ENCODE results near the gene KNDC1.
"Not testable (repeated sequence)": the region's sequence is repeated elsewhere in the genome, so short reads cannot be mapped to it uniquely, and the experiment has no call there.

KNDC1 gene

DNA sequence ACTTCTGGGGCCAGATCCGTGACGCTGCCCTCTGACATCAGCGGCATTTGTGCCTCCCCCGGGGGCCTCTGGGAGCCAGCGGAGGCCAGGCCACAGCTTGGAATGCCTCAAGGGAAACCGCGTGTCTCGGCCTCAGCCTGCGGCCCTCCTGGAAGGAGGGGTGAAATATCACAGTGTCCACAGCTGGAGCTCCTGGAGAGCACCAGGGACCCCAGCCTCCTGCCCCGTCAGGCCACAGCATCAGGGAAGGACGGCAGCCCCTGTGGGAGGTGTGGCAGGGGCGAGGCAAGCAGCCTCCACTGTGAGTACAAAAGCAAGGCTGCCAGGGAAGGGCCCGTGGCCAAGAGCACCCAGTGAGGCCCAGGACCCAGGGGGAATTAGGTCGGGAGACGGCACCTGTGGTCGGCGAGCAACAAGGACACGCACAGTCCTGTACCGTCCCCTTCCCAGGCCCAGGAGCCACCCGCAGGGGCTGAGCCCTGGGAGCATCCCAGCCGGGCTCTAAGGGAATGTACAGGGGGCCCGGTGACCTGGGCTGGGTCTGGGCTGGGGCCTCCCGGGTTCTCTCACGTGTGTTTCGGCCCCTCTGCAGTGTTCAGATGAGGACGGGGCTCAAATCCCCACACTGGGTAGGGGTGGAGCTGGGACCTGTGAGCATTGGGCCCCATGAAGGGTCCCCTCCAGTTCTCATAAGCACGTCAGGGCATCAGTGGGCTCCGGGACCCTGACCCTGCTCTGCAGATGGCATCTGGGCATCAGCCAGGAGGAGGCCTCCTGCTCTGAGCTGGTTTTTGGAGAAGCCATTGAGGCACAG lies 18.7 kb upstream of the KNDC1 start:
- no peak for DNase-seq

DNA sequence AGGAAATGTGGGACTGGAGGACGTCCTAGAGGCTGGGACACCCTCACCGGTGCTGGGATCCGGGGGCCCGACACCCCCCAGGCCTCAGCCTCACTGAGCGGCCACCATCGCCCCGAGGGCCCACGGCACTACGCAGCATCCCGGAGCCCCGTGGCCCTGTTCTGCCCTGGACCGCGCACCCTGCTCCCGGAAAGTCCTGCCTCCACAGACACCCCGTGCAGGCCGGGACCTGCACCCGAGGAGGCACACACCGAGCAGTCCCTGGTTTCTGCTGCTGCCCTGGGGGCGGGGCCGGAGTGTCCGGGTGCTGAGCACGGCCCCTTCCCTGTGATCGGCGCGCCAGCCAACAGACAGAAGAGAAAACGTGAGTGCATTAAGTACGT lies 18.1 kb upstream of the KNDC1 start:
- no peak for DNase-seq

DNA sequence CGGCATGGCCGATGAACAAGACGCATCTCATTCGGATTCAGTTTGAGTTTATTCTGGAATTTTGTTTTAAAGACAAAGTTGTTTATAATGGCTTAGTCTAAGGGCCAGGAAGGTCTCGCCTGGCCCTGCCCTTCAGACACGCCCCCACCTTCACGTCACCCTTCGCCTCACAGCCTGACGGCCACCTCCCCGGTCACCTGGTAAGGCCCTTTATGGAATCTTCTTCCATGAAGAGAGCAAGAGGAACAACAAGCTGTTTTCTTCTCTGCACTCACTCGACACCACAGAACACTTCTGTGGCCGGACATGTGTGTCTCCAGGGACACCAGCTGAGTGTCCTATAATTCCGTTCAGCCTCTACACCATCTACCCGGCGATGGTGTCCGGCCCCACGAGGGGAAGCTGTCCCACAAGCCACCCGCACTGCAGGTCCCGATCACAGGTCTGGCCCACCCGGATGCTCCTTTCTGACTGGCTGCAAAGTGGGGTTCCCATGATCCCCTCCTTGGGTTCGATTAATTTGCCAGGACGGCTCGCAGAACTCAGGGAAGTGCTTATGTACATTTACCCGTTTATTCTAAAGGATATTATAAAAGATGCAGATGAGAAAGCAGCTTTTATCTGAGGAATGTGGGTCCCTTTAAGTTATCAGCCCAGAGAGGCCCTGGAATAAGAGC lies 17.4 kb upstream of the KNDC1 start:
- no peak for DNase-seq

DNA sequence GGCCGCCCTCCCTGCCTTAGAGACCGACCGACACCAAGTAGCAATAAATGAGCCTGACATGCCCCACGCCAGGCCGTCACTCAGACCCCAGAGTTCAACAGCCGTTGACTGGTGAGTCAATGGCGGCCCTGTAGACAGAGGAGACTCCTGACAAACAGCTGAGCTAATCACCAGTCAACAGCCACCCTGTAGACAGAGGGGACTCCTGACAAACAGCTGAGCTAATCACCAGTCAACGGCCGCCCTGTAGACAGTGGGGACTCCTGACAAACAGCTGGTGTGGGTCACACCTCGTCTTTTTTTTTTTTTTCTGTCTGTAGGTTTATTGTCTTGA lies 16.9 kb upstream of the KNDC1 start:
- DNase-seq, result no peak

DNA sequence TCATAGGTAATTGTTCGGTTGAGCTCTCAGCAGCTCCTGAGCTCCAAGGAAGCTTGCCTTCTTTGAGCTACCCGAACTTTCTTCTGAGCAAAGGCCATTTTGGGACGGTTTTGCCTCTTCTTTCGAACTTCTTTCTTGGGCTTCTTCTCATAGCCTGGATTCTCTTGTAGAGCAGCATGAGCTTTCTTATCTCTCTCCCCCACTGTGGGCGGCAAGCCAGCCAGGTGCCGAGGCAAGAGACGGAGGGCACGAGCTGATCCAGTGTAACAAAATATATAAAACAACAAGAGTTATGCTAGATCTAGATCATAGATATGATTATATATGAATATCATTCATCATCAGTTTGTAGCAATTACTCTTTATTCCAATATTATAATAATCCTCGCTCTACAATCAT lies 16.5 kb upstream of the KNDC1 start:
- DNase-seq, result no peak

DNA sequence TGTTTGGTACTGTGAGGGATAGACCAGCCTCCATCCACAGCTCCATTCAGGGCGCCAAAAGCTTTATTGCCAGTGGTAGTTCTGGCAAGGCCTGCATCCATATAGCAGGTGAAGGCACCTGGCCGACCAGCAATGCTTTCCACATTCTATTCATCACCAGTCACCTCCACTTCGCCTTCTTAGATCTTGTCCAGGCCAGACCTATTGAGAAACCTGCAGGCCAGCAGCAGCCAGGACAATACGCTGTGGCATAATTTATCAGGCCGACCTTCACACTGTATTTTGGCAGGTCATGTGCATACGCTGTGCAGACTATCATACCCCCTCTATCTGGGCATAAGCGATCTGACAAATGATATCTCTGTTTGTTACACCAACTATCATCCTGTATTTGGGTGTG lies 15.2 kb upstream of the KNDC1 start:
- no peak for DNase-seq

DNA sequence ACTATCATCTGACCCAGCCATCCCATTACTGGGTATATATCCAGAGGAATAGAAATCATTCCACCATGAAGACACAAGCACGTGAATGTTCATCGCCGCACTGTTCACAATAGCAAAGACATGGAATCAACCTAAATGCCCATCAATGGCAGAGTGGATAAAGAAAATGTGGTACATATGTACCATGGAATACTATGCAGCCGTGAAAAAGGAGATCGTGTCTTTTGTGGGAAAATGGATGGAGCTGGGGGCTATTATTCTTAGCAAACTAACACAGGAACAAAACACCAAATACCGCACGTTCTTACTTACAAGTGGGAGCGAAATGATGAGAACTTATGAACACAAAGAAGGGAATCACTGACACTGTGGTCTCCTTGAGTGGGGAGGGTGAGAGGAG lies 9.8 kb upstream of the KNDC1 start:
- DNase-seq, result no peak

DNA sequence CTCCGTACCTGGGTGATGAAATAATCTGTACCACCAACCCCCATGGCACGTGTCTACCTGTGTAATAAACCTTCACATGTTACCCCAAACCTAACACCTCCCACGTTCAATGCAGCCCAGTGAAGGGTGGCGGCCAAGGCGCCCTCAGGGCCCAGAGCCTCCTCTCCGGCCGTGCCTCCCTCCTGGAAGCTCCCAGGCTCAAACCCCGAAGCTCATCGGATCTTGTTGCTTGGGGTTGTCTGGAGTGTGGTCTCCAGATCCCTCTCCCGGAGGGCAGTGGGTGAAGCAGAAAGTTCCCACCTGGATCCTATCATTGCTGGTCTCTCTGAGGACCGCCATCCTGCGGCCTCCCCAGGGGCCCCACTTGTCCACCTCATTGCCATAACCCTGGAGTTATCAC lies 9.4 kb upstream of the KNDC1 start:
- DNase-seq, result no peak

DNA sequence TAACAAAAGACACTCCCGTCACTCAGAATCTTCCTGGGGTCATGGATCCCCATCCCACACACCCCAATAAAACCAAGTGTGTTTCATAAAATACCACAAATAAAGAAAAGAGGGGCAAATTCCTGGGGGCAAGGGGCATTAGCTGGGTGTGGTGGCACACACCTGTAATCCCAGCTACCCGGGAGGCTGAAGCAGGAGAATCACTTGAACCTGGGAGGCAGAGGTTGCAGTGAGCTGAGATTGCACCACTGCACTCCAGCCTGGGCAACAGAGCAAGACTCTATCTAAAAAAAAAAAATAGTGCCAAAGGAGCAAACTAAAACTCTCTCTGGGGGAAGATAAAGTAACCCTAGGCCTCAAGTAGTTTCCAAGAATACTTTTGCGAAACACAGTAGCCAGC lies 8.9 kb upstream of the KNDC1 start:
- not testable (repeated sequence) for DNase-seq

DNA sequence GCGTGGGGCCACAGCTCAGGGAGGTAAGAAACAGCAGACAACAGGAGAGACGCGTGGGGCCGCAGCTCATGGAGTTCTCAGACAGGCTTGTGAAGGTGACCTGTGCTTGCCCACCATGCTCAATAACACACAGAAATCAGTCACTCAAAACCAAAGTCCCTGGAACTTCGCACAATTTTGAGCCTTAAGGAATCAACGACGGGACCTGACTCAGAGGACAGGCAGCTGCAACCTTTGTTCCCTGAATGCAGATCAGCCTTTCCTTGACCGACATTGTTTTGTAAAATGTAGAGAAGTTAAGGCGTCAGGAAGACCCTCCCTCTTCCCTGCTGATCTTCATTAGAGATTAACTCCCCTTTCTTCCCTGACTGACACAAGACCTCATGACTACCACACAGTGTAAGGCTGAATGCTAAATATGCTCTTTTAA lies 8.5 kb upstream of the KNDC1 start:
- DNase-seq, result no peak

DNA sequence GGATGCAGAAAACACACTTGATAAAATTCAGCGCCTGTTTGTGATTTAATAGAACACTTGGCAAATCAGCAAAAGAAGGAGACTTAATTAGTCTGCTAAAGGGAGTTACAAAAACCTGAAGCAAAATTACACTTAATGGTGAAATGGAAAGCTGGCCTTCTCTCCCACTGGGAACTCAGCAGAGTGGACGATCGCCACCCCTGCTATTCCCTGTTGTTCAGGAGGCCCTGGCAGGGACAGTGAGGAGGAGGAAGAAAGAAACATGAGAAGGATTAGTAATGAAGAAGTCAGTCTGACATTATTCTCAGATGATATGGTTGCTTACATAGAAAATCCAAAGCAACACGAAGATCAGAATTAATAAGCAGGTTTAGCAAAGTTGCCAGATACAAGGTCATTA lies 5.6 kb upstream of the KNDC1 start:
- no peak for DNase-seq

DNA sequence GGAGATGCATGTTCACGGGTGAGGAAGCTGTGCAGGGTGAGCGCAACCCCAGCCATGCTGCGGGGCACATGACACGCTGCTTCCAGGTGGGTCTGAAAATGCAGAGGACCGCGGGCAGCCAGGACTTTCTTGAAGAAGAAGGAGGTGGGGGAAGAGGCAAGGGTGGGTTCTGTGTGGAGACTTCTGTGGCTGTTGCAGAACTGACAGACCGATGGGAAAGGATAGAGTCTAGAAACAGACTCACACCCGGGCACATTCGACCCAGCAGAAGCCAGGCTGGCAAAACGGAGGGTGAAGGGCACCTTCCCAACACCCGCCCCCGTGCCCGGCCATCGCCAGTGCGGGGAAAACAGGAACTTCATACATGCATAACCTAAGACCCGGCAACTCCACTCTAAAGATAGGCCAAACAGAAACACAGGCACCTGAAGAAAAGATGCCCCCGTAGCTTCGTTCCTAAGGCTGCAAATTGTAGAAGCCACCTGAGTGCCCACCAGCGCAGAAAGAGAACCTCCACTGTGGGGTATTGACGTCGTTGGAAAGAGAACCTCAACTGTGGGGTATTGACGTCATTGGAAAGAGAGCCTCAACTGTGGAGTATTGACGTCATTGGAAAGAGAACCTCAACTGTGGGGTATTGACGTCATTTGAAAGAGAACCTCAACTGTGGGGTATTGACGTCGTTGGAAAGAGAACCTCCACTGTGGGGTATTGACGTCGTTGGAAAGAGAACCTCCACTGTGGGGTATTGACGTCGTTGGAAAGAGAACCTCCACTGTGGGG lies 4.8 kb upstream of the KNDC1 start:
- DNase-seq, result no peak

DNA sequence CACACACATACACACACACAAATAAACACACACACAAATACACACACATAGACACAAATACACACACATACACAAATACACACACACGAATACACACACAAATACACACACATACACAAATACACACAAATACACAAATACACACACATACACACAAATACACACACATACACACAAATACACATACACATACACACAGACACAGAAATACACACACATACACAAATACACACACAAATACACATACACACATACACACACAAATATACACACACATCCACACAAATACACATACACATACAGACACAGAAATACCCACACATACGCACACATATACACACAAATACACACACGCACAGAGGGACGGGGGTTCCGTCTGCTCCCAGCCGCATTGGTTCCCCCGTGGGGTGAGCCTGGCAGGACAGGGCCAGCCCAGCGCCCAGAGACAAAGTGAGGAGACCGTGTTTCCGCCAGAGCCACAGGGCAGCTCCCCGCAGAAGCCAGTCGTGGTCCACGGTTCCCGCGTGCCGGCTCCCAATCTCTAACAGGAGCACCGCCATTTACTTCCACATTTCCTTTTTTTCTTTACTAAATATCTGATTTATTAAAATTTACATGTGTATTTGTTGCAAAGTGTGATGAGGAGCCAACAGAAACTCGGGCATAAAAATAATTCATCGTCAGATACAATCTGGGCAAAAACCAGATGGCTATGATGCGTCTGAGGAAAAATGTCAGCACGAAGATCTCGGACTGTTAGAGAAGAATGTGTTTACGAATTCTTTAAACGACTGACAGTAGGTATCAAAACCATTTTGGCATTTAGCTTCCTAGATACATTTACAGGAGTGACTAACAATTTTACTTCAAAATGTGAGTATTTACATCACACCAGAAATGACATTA lies 3.1 kb upstream of the KNDC1 start:
- no peak for DNase-seq

DNA sequence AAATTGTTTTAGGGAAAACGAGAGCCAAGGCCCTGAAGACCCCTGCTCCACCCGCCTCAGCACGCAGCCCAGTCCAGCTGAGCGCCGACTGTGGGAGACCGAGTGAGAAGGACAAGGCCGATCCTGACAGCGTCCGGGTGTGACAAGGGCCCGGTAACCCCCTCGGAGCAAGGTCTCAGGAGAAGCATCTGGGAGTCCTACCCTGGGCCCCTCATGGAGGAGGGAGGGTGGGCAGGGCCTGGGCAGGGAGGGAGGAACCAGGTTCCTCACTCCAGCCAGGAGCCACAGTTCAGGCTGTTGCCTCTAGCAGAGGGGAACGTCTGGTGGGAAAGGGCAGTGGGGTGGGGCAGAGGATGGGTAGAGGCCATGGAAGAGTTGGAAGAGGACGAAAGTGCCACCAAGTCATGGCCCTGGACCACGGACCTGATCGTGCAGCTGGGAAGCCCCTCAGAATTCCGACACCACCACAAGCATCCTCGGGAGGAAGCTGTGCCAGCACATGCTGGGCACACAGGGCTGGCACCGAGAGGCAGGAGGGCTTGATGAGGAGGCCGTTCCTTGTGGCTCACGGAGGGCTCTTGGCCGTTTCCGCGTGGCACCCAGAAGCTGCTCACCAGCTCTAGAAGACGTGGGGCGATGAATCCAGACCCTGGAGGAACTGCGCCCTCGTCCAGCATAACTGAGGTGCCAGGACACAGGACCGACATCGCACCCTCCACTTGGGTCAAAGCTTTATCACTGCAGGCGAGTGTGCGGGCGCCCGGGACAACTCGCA lies 2.2 kb upstream of the KNDC1 start:
- DNase-seq, result no peak

DNA sequence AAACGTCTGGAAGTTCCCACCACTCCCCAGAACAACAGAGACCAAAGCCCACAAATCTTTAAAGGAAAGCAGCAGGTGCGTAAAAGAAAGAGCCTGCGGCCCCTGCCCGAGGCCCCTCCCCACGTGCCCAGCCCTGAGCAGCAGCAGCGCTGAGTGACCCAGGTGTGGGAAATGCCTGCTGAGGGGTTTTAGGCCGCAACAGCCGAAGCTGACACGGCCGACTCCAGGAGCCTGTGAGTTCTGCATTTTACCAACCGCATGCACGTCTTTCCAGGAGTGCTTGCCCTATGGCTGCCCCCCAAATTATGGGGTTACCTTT lies 1.6 kb upstream of the KNDC1 start:
- DNase-seq, result no peak

DNA sequence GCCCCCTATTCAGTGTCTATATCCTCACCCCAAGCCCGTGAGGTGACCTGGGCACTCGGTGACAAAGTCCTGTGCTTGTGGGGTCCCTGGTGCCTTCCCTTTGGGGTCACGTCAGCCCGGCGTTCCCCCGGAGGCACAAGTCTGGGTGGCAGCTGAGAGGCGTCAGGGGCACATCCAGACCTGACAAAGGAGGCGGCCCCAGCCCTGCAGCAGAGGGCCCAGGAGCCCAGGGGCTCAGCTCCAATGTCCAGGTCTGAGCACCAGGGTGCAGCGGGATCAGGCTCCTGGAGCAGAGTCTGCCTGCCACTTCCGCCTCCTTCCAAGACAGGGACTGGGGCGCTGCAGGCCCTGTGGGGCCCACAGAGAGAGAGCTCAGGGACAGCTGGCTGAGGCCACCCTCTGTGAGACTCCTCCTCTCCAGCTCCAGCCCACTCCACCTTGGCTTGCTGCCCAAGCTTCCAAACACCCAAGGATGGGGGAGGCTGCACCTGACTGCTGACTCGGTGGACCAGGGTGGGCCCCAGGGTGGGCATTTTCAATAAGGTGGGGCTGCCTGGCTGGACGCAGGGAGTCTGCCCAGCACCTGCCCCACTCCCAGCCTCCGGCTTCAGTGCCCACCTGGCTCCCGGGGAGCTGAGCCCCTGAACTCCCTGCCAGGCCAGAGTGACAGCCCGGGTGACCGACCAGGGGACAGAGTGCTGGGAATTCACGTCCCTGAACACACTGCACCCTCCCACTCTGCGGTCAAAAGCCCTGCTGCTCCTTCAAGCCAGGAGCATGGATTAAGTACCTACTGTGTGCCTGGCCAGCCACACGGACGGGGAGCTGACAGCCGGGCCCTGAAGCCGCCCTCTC lies 1.0 kb upstream of the KNDC1 start:
- DNase-seq, result no peak

DNA sequence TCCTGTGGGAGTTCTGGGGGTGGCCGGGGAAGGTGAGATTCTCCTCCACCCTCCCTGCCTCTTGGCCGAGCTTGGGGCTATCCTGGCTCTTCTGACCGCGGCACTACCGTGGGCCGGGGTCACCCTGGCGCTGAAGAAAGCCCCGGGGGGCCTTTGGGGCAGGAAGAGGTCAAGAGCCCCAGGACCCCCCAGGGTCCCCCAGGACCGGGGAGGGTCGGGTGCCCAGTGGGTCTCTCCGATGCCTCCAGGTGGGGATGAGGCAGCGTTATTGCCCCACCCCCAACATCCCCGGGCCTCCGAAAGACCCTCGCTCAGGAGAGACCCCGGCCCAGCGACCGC lies 439 bp upstream of the KNDC1 start:
- no peak for DNase-seq

DNA sequence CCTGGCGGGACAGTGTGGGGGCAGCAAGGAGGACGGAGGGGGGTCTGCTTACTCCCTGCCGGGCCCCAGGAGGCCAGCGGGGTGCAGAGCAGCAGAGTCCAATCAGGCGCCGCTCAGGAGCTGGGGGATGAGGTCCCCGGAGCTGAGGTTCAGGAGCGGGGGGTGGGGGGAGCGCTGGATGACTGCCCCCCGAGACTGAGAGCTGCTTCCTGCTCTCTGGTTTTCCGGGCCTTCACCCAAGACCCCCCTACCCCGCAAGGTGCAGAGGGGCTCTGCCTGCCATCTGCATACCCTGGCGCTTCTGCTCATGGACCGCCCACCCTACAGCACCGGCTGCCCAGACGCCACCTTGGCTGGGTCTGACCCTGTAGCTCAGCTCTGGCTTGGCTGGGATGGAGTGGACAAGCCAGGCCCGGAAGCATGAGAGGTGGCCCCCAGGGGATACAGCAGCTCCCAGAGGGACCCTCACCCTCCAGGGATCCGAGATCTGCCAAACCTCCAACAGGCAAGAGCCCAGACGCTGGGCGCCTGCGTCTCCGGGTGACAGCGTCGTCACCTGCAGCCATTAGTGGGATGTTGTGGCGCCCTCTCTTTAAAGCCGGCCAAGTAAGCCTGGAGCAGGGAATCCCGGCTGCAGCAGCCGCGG lies 930 bp downstream of the KNDC1 start:
- DNase-seq, result no peak

DNA sequence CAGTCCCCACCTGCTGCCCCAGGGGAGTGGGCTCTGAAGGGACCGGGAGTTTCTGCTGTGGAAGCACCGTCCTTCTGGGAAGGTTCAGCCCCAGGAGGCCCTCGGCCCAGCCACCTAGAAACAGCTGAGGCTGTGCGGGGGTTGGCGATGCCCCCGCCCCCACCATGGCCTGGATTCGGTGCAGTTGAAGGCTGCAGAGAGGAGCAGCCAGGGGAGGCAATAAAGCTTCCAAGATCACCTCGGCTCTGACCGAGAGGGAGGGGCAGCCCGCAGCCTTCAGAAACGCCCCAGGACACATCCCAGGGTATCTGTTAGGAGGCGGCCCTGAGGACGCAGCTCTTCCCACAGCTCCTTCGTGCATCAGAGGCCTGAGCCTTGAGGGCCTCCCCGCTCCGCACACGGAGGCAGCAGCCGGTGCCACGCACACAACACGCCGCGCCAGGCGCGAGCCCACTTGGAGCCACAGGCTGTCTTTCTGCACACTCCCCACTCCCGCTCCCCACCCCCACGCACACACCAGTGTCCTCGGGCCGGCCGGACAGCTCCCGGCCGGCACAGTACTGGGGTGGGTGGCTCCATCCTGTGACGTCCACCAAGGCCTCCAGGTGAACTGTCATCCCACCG lies 1.6 kb downstream of the KNDC1 start:
- no peak for DNase-seq

DNA sequence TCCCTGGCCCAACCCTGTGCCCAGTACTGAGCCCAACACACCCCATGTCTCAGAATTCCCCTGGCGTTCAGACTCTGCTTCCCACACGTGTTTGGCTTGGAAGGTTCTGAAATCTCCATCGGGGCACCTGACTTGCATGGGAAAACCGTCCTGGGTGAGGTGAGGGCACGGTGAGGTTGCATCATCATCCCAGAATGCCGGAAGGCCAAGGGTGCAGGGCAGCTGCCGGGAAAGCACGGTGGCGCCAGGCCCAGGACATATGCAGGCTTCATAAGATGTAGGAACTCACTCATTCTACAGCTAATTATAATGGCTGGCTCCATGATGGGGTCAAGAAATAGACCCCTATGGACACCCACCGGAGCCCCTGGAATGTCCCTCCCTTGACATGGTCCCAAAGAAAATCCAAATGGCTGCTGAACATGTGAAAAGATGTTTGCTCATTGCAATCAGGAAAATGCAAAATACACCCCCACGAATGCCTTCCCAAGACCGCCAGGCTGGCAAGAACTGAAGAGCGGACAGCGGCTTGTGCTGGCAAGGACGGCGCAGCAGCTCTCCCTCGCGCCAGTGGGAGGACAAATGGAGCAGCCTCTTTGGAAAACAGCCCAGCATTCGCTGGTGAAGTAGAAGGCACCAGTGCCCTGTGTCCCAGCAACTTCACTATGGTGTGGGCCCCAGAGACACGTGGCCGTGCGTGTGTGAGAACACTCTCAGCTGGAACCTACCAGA lies 2.3 kb downstream of the KNDC1 start:
- DNase-seq, result no peak

Data from Kasumi-1 (cell line).